Esophagus (tissue), 2 donors: ENCODE results near the gene APC. TPM values are rescaled to one million over a fixed set of nuclear protein-coding genes. Genes with fewer than 3 reads are reported as not detected.
"Not testable (repeated sequence)": the region's sequence is repeated elsewhere in the genome, so short reads cannot be mapped to it uniquely, and the experiment has no call there.

Source experiments
- H3K27ac ChIP-seq, 2 donors: one replicate each; pipeline ENCODE4 v1.5.1; 2013; ENCODE audit warnings: low read depth in 2 of 2, mild to moderate bottlenecking in 2 of 2, inconsistent platforms in 1 of 2, low read length in 1 of 2, moderate library complexity in 1 of 2
- H3K27me3 ChIP-seq, 2 donors: one replicate each; pipeline ENCODE4 v1.6.1; 2013; ENCODE audit warnings: low read length in 2 of 2, control low read depth in 1 of 2, mild to moderate bottlenecking in 1 of 2; ENCODE audit not compliant: insufficient read depth in 2 of 2, control insufficient read depth in 1 of 2
- H3K36me3 ChIP-seq, 2 donors: one replicate each; pipeline ENCODE4 v1.6.1; 2013; ENCODE audit warnings: low read length in 1 of 2; ENCODE audit not compliant: control insufficient read depth in 2 of 2, insufficient read depth in 2 of 2
- H3K4me1 ChIP-seq, 2 donors: one replicate each; pipeline ENCODE4 v1.6.1; 2013; ENCODE audit warnings: low read length in 1 of 2; ENCODE audit not compliant: control insufficient read depth in 2 of 2, insufficient read depth in 2 of 2
- H3K4me3 ChIP-seq, 2 donors: one replicate each; pipeline ENCODE4 v1.5.1; 2013; ENCODE audit warnings: low read length in 2 of 2, mild to moderate bottlenecking in 2 of 2, low read depth in 1 of 2, moderate library complexity in 1 of 2
- H3K9me3 ChIP-seq, 2 donors: one replicate each; pipeline ENCODE4 v1.6.1; 2013; ENCODE audit warnings: mild to moderate bottlenecking in 2 of 2, low read depth in 1 of 2, low read length in 1 of 2, moderate library complexity in 1 of 2; ENCODE audit not compliant: control insufficient read depth in 2 of 2, insufficient read depth in 1 of 2
- WGBS, 2 donors: extraction: QIAGEN DNeasy Blood & Tissue Kit; methylation state at CpG; one replicate each; pipeline ENCODE4 v1.1.7; 2013; 5-methylcytosine and 5-hydroxymethylcytosine counted together
- polyA plus RNA-seq, 2 donors: library from polyadenylated mRNA; stranded (reverse); fragments of 200-250 nt; gene quantifications; one replicate each; pipeline ENCODE4 v1.2.3, GENCODE V29; 2013
- donor health status: healthy with polysubstance abuse.
- donor health status: Bipolar disorder and iron deficiency.

APC gene
- polyA plus RNA-seq, 2 donors = 4.8 to 5.8 TPM

DNA sequence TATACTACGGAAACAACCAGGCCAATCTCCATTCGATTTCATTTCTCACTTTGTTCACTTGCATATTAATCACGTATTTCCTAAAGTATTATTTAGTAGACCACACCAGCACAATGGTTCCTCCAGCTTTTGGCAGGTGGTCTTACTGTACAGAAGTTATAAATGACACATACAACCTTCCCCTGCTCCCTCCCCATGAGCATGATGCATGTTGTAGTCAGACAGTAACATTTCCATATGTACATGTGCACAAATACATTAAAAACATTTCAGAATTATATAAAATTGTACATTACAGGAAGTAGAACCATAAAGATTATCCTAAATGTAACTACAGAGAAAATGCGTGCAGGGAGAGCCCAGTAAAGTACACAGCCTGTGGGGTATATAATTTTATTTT is 140.4 kb downstream of the APC start:
- peaks cover 5 to 7% of the 10 kb centered on the region in 2 donors for H3K36me3 ChIP-seq
- WGBS, 2 donors = 59 to 87% methylated on average over 4 of the region's 4 CpGs
- no peaks in the 10 kb centered on the region for H3K9me3 ChIP-seq
- H3K27me3 ChIP-seq = no peaks in the 10 kb centered on the region
- no peak overlapping the region for H3K27ac ChIP-seq
- no peak overlapping the region for H3K4me3 ChIP-seq
- H3K4me1 ChIP-seq = no peaks in the 10 kb centered on the region

DNA sequence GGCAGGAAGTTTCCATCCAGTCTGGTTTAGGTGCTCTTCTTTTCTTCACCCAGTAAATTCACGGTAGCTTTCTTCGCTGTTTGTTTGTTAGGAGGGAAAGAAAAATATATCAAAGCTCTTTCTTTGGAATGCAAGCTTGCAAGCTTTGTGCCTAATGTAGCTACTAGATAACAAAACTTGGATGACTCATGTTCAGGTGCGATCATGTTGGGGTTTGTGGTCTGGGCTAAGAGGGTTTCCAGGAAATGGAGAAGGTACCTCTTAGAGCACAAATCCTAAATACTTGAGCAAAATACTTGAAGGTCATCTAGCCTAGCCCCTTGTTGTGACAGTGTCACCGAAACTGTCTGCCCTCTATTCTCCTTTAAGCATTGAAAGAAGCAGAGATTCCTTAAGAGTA is 141.1 kb downstream of the APC start:
- H3K27me3 ChIP-seq = no peaks in the 10 kb centered on the region
- H3K27ac ChIP-seq = no peak overlapping the region
- peaks cover 8% of the 10 kb centered on the region in 2 donors for H3K36me3 ChIP-seq
- no peak overlapping the region for H3K4me3 ChIP-seq
- no peaks in the 10 kb centered on the region for H3K4me1 ChIP-seq
- no peaks in the 10 kb centered on the region for H3K9me3 ChIP-seq
- 41 to 50% methylated on average over 4 of the region's 4 CpGs for WGBS, 2 donors

- Histone ChIP-seq H3K36me3 (peaks cover 15 to 16% of the 10 kb centered on the region in 2 donors), H3K4me3 (no peak overlapping the region), H3K4me1 (peaks cover 0 to 1% of the 10 kb centered on the region in 2 donors), H3K27ac (no peak overlapping the region), H3K27me3 (no peaks in the 10 kb centered on the region), H3K9me3 (no peaks in the 10 kb centered on the region)
- WGBS, 2 donors = 65 to 68% methylated on average over 2 of the region's 2 CpGs
Observed at GRCh38 chr5:112880219-112880964, 142.7 kb downstream of the APC start.

GRCh38 chr5:112883192-112883591 is 145.5 kb downstream of the APC start:
- Histone ChIP-seq H3K36me3 (peaks cover 21 to 24% of the 10 kb centered on the region in 2 donors), H3K27ac (no peak overlapping the region), H3K4me3 (no peak overlapping the region), H3K9me3 (no peaks in the 10 kb centered on the region), H3K27me3 (no peaks in the 10 kb centered on the region), H3K4me1 (peaks cover 0 to 1% of the 10 kb centered on the region in 2 donors)
- WGBS, 2 donors = 81 to 93% methylated on average over 2 of the region's 2 CpGs

GRCh38 chr5:112885001-112885400 is 147.3 kb downstream of the APC start:
- WGBS, 2 donors = 82 to 87% methylated on average over 3 of the region's 3 CpGs
- Histone ChIP-seq H3K27me3 (no peaks in the 10 kb centered on the region), H3K4me1 (peaks cover 0 to 1% of the 10 kb centered on the region in 2 donors), H3K4me3 (no peak overlapping the region), H3K9me3 (no peaks in the 10 kb centered on the region), H3K27ac (peak overlapping the region in 1 of 2 donors; percentile 3), H3K36me3 (peaks cover 20 to 21% of the 10 kb centered on the region in 2 donors)

- H3K27me3 ChIP-seq = no peaks in the 10 kb centered on the region
- peaks cover 0 to 1% of the 10 kb centered on the region in 2 donors for H3K4me1 ChIP-seq
- WGBS, 2 donors = 88 to 91% methylated on average over 4 of the region's 4 CpGs
- H3K4me3 ChIP-seq = no peak overlapping the region
- no peak overlapping the region for H3K27ac ChIP-seq
- H3K36me3 ChIP-seq = peaks cover 20 to 21% of the 10 kb centered on the region in 2 donors
- H3K9me3 ChIP-seq = no peaks in the 10 kb centered on the region
Observed at GRCh38 chr5:112886975-112887374, 149.3 kb downstream of the APC start.

DNA sequence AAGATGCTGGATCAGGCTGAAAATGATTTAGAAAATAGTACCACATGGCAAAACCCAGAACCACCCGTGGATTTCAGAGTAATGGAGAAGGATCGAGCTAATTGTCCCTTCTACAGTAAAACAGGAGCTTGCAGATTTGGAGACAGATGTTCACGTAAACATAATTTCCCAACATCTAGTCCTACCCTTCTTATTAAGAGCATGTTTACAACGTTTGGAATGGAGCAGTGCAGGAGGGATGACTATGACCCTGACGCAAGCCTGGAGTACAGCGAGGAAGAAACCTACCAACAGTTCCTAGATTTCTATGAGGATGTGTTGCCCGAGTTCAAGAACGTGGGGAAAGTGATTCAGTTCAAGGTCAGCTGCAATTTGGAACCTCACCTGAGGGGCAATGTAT is 154.4 kb downstream of the APC start:
- H3K27ac ChIP-seq, H3K36me3 ChIP-seq, H3K4me1 ChIP-seq, H3K9me3 ChIP-seq, H3K27me3 ChIP-seq, H3K4me3 ChIP-seq: not testable (repeated sequence)
- 88 to 89% methylated on average over 8 of the region's 8 CpGs for WGBS, 2 donors

DNA sequence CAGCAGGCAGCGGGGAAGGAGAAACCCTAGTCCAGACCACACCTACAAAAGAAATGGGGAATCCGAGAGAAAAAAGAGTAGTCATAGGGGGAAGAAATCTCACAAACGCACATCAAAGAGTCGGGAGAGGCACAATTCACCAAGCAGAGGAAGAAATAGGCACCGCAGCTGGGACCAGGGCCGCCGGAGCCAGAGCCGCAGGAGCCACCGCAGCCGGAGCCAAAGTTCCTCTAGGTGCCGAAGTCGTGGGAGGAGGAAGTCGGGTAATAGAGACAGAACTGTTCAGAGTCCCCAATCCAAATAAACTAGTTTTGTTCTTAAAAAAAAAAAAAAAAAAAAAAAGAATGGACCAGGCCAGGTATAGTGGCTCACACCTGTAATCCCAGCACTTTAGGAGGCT is 155.1 kb downstream of the APC start:
- Histone ChIP-seq H3K4me1 (no peaks in the 10 kb centered on the region), H3K9me3 (no peaks in the 10 kb centered on the region), H3K36me3 (peaks cover 0 to 3% of the 10 kb centered on the region in 2 donors), H3K4me3 (no peak overlapping the region), H3K27ac (no peak overlapping the region), H3K27me3 (no peaks in the 10 kb centered on the region)
- WGBS, 2 donors = 97% methylated on average over 13 of the region's 13 CpGs

GRCh38 chr5:112895682-112896081 is 158.0 kb downstream of the APC start:
- H3K27me3 ChIP-seq = no peaks in the 10 kb centered on the region
- WGBS, 2 donors = 80 to 84% methylated on average over 3 of the region's 3 CpGs
- H3K27ac ChIP-seq = no peak overlapping the region
- no peaks in the 10 kb centered on the region for H3K9me3 ChIP-seq
- H3K36me3 ChIP-seq = peaks cover 0 to 3% of the 10 kb centered on the region in 2 donors
- no peaks in the 10 kb centered on the region for H3K4me1 ChIP-seq
- H3K4me3 ChIP-seq = no peak overlapping the region
